Tibial nerve (tissue), 4 donors: ENCODE measurements around the gene SLC7A9. TPM values are rescaled to one million over a fixed set of nuclear protein-coding genes. Genes with fewer than 3 reads are reported as not detected.

ENCODE experiments used
- small RNA-seq: library from RNA; depleted of rRNA; stranded (forward); fragments of <200 nt; gene quantifications from one replicate; pipeline ENCODE3, GENCODE V24; 2016
- total RNA-seq, 4 donors: library from RNA; depleted of rRNA; stranded (reverse); fragments of >200 nt; gene quantifications; one replicate each; pipeline ENCODE4 v1.1.0, GENCODE V29; 2016

The SLC7A9 gene
- total RNA-seq, 4 donors from 2014 or later = 1.6 TPM; not detected in 3

Small RNA genes within 50 kb of the gene (small RNA-seq; reads per million reads assigned to genes)
- gene RN7SKP22 = not detected

Other genes with a start within 250 kb of the SLC7A9 start
- 10 to 100 TPM; 13.7 to 28.6 (median 23.5) TPM for gene ANKRD27, start 194.6 kb downstream of the SLC7A9 start, total RNA-seq
- under 1 TPM in 3 of 4 donors, not detected in 1; 0.22 to 0.63 (median 0.60) TPM for gene RGS9BP, start 193.9 kb downstream of the SLC7A9 start, total RNA-seq
- 1 to 10 TPM; 4.2 to 8.6 (median 5.8) TPM for gene NUDT19, start 177.9 kb downstream of the SLC7A9 start, total RNA-seq
- gene TDRD12, start 150.0 kb downstream of the SLC7A9 start, total RNA-seq = under 1 TPM in 3 of 4 donors, not detected in 1; under 0.01 to 0.30 (median 0.21) TPM
- gene CEP89, start 102.2 kb upstream of the SLC7A9 start, total RNA-seq = 10 to 100 TPM; 12.6 to 28.5 (median 13.2) TPM
- gene FAAP24, start 102.5 kb upstream of the SLC7A9 start, total RNA-seq = 1 to 10 TPM in 2 of 4 donors, under 1 TPM in 1, not detected in 1; 0.90 to 5.3 (median 2.1) TPM
- 1 to 10 TPM; 4.0 to 9.6 (median 6.4) TPM for gene RHPN2, start 195.1 kb upstream of the SLC7A9 start, total RNA-seq
- gene GPATCH1, start 211.4 kb upstream of the SLC7A9 start, total RNA-seq = 10 to 100 TPM in 3 of 4 donors, 1 to 10 TPM in 1; 6.6 to 32.1 (median 10.6) TPM